HepG2 (cell line): Measurements from ENCODE around the gene COX8C. TPM values are rescaled to one million over a fixed set of nuclear protein-coding genes. Genes with fewer than 3 reads are reported as not detected.

Experiments
- BRD4 ChIP-seq: sonication (generic); formaldehyde crosslinking; IDR thresholded peaks from 2 replicates; pipeline ENCODE4 v1.4.0; 2020; ENCODE audit warnings: missing genetic modification reagents
- CENPT ChIP-seq: sonication (generic); formaldehyde crosslinking; IDR thresholded peaks from 2 replicates; pipeline ENCODE4 v1.8.0; 2022; ENCODE audit warnings: low read depth, mild to moderate bottlenecking, moderate library complexity, missing genetic modification reagents
- GATAD2A ChIP-seq: IDR thresholded peaks from 2 replicates; pipeline ENCODE4 v1.6.1; 2016
- IRX3 ChIP-seq: sonication (generic); formaldehyde crosslinking; IDR thresholded peaks from 2 replicates; pipeline ENCODE4 v1.8.1; 2023; ENCODE audit warnings: mild to moderate bottlenecking, low read depth, missing genetic modification reagents, borderline replicate concordance
- KLF16 ChIP-seq, 2 experiments: sonication (generic) in 1 of 2; formaldehyde crosslinking in 1 of 2; IDR thresholded peaks; 2 replicates each; pipeline versions ENCODE4 v1.6.1 to v1.8.0; 2016 to 2023; ENCODE audit warnings: missing genetic modification reagents in 2 of 2, missing compliant biosample characterization in 1 of 2
- MIXL1 ChIP-seq: IDR thresholded peaks from 2 replicates; pipeline ENCODE4 v1.6.1; 2016
- NFRKB ChIP-seq: fragments of 450-650 bp; IDR thresholded peaks from 2 replicates; pipeline ENCODE4 v1.6.1; 2017
- NR2C2 ChIP-seq: sonication (generic); formaldehyde crosslinking; IDR thresholded peaks from 2 replicates; pipeline ENCODE4 v1.4.0; 2020; ENCODE audit warnings: missing genetic modification reagents, mild to moderate bottlenecking, moderate library complexity, borderline replicate concordance
- PHF20 ChIP-seq: sonication (generic); formaldehyde crosslinking; IDR thresholded peaks from 2 replicates; pipeline ENCODE4 v1.5.0; 2020; ENCODE audit warnings: mild to moderate bottlenecking, missing genetic modification reagents
- RBM39 ChIP-seq: fragments of 200-400 bp; formaldehyde crosslinking; IDR thresholded peaks from one replicate; pipeline ENCODE4 v1.6.1; 2018; ENCODE audit warnings: antibody characterized with exemption, mild to moderate bottlenecking, low read depth, low read length; ENCODE audit not compliant: poor library complexity, severe bottlenecking
- RFX5 ChIP-seq: IDR thresholded peaks from 2 replicates; pipeline ENCODE4 v1.6.1; 2011; ENCODE audit warnings: low read depth, low read length, improper control_type of control experiment
- SNAPC2 ChIP-seq: sonication (generic); formaldehyde crosslinking; IDR thresholded peaks from 2 replicates; pipeline ENCODE4 v1.8.1; 2022; ENCODE audit warnings: mild to moderate bottlenecking, missing genetic modification reagents
- TAF1 ChIP-seq: sonication (generic); formaldehyde crosslinking; IDR thresholded peaks from 2 replicates; pipeline ENCODE4 v1.4.0; 2020; ENCODE audit warnings: missing genetic modification reagents
- ZNF337 ChIP-seq: sonication (generic); formaldehyde crosslinking; IDR thresholded peaks from 2 replicates; pipeline ENCODE4 v1.5.1; 2020; ENCODE audit warnings: missing genetic modification reagents, low read depth, mild to moderate bottlenecking, borderline replicate concordance
- ZSCAN20 ChIP-seq: sonication (generic); formaldehyde crosslinking; IDR thresholded peaks from 2 replicates; pipeline ENCODE4 v1.4.0; 2020; ENCODE audit warnings: missing genetic modification reagents, mild to moderate bottlenecking, borderline replicate concordance
- polyA plus RNA-seq, 8 experiments: library from polyadenylated mRNA; depleted of rRNA in 3 of 8; stranded (reverse) in 7 of 8; unstranded in 1 of 8; fragments of >200 nt; fragmentation: Illumina TruSeq in 4 of 8; extraction: Trizol in 4 of 8; gene quantifications; 2 replicates each; pipeline versions ENCODE4 v1.2.1 to v1.2.3, GENCODE V29; 2011 to 2016; ENCODE audit warnings: low read depth in 4 of 8, missing spikeins in 1 of 8, mixed read lengths in 1 of 8; ENCODE audit not compliant: insufficient read depth in 1 of 8
- total RNA-seq, 5 experiments: library from RNA; depleted of rRNA; stranded (reverse); fragments of >200 nt; fragmentation: Illumina TruSeq; extraction: Trizol; gene quantifications; 2 replicates each; pipeline ENCODE4 v1.2.3, GENCODE V29; 2016; ENCODE audit warnings: low read depth in 1 of 5
- TF ChIP-seq, protein P1 (sequence below): sonication (generic); formaldehyde crosslinking; IDR thresholded peaks from 2 replicates; pipeline ENCODE4 v1.4.0; 2020; ENCODE audit warnings: missing genetic modification reagents; ENCODE audit errors: not compliant biosample characterization
- TF ChIP-seq, protein P2 (sequence below): sonication (generic); formaldehyde crosslinking; IDR thresholded peaks from 2 replicates; pipeline ENCODE4 v1.8.0; 2022; ENCODE audit warnings: missing genetic modification reagents, mild to moderate bottlenecking, moderate library complexity, borderline replicate concordance
- TF ChIP-seq, protein P3 (sequence below): sonication (generic); formaldehyde crosslinking; IDR thresholded peaks from 2 replicates; pipeline ENCODE4 v1.4.0; 2020; ENCODE audit warnings: missing genetic modification reagents
- TF ChIP-seq, protein P4 (sequence below): IDR thresholded peaks from 2 replicates; pipeline ENCODE4 v1.6.1; 2016; ENCODE audit warnings: missing compliant biosample characterization, missing genetic modification reagents, borderline replicate concordance

Gene COX8C
- total and polyA plus RNA-seq, 2 of the 13 experiments (the other 11 are each of a cell fraction or from before 2014, with no cell fraction given): not detected

DNA sequence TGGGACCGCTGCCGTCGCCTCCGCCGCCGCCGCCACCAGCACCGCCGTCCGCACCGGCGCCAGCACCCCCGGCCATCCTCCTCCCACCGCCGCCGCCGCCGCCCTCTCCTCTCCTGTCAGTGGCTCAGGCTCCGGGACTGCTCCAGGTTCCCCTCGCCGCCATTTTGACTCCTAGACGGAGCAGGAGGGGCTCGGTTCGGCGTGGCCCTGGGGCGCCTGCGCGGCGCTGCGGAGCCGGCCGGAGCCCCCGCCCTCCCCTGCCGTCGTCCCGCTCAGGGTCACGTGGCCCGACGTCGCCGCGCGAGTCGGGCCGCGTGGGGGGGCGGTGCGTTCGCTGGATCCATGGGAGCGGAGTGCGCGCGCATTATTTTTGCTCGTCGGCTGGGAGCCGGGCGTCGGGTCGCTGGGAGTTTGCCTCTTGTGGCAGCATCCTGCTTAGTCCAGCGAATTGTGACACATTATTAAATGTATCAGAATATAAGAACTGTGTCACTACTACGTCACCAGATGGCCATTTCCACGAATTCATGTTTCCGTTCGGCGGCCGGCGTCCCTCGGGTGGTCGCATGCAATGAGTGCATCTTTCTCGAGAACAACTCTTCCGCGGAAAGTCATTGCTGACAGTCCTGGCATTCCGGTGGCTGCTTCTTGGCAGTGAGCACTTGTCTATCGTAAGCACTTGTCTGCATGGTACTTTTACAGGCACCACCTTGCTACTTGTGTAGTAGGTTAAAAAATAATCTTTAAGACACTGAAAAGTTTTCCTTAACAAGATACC, 13.9 kb upstream of the COX8C start, which contains the start of gene BTBD7 (continued):
- TF ChIP-seq GATAD2A (CRISPR knock-in tag): peak; percentile 31; the same call in 1 of the 2 replicates
- TF ChIP-seq BRD4: 0 out of 2 replicates have a peak, but pooled peaks have one; percentile 70
- TF ChIP-seq ZNF337 (CRISPR knock-in tag): no peak
- TF ChIP-seq, protein P1, sequence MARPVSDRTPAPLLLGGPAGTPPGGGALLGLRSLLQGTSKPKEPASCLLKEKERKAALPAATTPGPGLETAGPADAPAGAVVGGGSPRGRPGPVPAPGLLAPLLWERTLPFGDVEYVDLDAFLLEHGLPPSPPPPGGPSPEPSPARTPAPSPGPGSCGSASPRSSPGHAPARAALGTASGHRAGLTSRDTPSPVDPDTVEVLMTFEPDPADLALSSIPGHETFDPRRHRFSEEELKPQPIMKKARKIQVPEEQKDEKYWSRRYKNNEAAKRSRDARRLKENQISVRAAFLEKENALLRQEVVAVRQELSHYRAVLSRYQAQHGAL: peak; percentile 59
- TF ChIP-seq KLF16 (CRISPR knock-in tag; IDR thresholded peaks at IDR 0.05): peak in 1 of 2 experiments; percentile 30; a peak in 1 of 4 replicates
- peak; percentile 33; the same call in 1 of the 2 replicates for TF ChIP-seq PHF20 (CRISPR knock-in tag)
- TF ChIP-seq, protein P2, sequence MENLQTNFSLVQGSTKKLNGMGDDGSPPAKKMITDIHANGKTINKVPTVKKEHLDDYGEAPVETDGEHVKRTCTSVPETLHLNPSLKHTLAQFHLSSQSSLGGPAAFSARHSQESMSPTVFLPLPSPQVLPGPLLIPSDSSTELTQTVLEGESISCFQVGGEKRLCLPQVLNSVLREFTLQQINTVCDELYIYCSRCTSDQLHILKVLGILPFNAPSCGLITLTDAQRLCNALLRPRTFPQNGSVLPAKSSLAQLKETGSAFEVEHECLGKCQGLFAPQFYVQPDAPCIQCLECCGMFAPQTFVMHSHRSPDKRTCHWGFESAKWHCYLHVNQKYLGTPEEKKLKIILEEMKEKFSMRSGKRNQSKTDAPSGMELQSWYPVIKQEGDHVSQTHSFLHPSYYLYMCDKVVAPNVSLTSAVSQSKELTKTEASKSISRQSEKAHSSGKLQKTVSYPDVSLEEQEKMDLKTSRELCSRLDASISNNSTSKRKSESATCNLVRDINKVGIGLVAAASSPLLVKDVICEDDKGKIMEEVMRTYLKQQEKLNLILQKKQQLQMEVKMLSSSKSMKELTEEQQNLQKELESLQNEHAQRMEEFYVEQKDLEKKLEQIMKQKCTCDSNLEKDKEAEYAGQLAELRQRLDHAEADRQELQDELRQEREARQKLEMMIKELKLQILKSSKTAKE (CRISPR knock-in tag): no peak
- TF ChIP-seq TAF1 (CRISPR knock-in tag): peak; percentile 51; the same call in 1 of the 2 replicates
- TF ChIP-seq ZSCAN20 (CRISPR knock-in tag): peak; percentile 84; the same call in 1 of the 2 replicates
- TF ChIP-seq, protein P3, sequence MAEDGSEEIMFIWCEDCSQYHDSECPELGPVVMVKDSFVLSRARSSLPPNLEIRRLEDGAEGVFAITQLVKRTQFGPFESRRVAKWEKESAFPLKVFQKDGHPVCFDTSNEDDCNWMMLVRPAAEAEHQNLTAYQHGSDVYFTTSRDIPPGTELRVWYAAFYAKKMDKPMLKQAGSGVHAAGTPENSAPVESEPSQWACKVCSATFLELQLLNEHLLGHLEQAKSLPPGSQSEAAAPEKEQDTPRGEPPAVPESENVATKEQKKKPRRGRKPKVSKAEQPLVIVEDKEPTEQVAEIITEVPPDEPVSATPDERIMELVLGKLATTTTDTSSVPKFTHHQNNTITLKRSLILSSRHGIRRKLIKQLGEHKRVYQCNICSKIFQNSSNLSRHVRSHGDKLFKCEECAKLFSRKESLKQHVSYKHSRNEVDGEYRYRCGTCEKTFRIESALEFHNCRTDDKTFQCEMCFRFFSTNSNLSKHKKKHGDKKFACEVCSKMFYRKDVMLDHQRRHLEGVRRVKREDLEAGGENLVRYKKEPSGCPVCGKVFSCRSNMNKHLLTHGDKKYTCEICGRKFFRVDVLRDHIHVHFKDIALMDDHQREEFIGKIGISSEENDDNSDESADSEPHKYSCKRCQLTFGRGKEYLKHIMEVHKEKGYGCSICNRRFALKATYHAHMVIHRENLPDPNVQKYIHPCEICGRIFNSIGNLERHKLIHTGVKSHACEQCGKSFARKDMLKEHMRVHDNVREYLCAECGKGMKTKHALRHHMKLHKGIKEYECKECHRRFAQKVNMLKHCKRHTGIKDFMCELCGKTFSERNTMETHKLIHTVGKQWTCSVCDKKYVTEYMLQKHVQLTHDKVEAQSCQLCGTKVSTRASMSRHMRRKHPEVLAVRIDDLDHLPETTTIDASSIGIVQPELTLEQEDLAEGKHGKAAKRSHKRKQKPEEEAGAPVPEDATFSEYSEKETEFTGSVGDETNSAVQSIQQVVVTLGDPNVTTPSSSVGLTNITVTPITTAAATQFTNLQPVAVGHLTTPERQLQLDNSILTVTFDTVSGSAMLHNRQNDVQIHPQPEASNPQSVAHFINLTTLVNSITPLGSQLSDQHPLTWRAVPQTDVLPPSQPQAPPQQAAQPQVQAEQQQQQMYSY (CRISPR knock-in tag): peak; percentile 73
- TF ChIP-seq MIXL1 (CRISPR knock-in tag): no peak
- TF ChIP-seq SNAPC2 (CRISPR knock-in tag): 0 out of 2 replicates have a peak, but pooled peaks have one; percentile 13
- peak; percentile 7; the same call in 1 of the 2 replicates for TF ChIP-seq RFX5
- no peak for TF ChIP-seq NFRKB
- peak; percentile 44 for TF ChIP-seq RBM39
- TF ChIP-seq, protein P4, sequence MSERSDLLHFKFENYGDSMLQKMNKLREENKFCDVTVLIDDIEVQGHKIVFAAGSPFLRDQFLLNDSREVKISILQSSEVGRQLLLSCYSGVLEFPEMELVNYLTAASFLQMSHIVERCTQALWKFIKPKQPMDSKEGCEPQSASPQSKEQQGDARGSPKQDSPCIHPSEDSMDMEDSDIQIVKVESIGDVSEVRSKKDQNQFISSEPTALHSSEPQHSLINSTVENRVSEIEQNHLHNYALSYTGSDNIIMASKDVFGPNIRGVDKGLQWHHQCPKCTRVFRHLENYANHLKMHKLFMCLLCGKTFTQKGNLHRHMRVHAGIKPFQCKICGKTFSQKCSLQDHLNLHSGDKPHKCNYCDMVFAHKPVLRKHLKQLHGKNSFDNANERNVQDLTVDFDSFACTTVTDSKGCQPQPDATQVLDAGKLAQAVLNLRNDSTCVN (CRISPR knock-in tag): 0 out of 2 replicates have a peak, but pooled peaks have one; percentile 58
- peak; percentile 25; the same call in 1 of the 2 replicates for TF ChIP-seq NR2C2 (CRISPR knock-in tag)
- TF ChIP-seq IRX3 (CRISPR knock-in tag): peak; percentile 58; the same call in 1 of the 2 replicates
- TF ChIP-seq CENPT (CRISPR knock-in tag): no peak
